Measurements from ENCODE around the gene CUX1.

The CUX1 gene

DNA sequence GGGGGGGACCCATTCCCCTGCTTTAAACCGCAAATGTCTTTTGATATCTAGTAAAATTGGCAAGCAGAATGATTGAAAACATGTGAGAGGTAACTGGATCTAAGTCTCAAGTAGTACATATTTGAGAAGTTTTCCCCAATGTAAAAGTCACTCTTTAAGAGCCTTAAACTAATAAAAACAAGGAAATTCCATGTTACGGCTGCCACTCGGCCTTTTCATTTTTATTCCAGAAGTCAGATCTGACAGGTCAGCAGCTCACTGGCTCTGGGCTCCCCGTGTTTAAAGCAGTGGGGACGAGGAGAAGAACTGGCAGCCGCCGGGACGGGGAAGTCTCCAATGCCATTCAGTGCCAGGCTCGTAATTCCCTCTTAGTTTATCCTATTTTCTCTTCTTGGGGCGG is 80.7 kb downstream of the CUX1 start:
- no peak for DNase-seq

DNA sequence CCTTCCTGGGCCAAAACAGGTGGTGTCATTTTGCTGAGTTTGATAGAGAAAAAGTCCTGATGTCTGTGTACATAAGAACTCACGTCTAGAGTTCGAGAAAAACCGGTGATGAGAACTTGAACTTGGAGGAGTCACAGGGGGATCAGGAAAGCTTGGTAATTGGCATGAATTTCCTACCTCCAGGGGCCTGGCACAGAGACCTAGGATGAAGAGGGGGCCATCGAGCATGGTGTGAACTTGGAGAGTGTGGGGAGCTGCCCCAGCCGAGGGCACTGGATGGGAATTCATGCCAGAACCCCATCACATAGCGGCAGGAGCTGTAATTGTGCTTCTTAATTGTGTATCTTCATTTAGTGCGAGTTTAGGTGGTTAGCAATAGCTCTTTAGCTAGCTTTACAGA is 82.2 kb downstream of the CUX1 start:
- DNase-seq, result no peak

DNA sequence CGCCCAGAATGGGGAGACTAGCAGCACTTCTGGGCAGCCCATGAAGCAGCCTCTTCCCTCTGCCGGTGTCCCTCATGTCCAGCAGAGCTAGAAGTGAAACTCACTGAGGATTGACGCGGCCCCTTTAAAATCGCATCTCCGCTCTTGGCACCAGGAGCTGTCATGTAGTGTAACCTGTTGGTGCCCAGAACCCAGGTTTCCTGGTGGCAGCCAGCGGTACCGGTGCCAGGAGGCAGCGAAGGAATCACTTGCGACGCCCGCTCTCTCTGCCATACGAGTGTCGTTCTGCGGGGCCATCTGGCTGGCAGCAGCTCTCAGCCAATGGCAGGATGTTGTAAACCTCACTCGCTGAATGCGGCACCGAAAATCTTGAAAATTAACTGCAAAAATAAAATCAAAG is 82.7 kb downstream of the CUX1 start:
- DNase-seq, result no peak

DNA sequence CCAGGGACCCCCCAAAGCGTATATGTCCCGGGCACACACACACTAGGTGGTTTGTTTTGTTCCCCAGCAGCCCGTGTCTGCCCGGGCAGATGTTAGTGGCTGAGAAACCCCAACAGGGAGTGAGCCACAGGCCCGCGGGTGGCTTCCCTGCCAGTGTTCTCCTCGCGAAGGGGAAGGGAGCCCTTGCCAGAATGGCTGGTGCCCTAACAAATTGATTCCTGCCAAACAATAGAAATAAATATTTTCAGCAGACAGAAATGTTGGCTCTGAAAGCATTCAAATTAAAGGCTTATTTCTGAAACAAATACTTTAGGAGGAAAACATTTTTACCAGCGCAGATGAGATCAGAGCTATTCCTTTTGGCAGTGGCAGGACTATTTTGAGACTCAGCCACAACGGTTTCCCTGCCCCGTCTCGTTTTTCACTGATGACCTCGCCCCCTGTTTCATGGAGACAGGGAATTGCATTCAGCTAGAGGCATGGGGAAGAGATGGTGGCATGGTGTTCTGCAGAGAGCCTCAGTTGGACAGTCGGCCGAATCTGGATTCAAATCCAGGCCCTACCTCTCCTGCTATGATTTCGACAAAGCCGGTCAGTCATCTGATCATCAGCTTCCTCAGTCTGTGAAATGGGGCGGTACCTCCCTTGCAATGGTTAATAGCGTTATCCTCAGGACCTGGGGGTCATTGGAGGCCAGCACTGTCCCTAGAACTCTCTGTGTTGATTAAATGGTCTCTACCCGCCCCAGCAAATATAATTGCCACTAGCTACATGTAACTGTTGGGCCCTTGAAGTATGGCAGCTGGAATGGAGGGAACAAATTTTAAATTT is 84.5 kb downstream of the CUX1 start:
- DNase-seq, result no peak

GRCh38 chr7:101902680-101903514 is 85.5 kb downstream of the CUX1 start:
- no peak for DNase-seq

- DNase-seq, result no peak
Measured at GRCh38 chr7:101903515-101903868, 86.1 kb downstream of the CUX1 start.

DNA sequence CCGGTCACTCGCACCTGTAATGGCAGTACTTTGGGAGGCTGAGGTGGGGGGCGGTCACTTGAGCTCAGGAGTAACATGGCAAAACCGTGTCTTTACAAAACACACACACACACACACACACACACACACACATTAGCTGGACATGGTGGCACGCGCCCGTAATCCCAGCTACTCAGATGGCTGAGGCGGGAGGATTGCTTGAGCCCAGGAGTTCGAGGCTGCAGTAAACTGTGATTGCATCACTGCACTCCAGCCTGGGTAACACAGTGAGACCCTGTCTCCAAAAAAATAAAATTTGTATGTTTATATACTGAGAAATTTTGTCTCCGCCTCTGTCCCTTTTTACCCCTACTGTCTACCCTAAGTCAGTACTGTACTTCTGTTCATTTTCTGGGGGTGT is 86.6 kb downstream of the CUX1 start:
- DNase-seq, result no peak

GRCh38 chr7:101905203-101905865 is 87.9 kb downstream of the CUX1 start:
- no peak for DNase-seq

DNA sequence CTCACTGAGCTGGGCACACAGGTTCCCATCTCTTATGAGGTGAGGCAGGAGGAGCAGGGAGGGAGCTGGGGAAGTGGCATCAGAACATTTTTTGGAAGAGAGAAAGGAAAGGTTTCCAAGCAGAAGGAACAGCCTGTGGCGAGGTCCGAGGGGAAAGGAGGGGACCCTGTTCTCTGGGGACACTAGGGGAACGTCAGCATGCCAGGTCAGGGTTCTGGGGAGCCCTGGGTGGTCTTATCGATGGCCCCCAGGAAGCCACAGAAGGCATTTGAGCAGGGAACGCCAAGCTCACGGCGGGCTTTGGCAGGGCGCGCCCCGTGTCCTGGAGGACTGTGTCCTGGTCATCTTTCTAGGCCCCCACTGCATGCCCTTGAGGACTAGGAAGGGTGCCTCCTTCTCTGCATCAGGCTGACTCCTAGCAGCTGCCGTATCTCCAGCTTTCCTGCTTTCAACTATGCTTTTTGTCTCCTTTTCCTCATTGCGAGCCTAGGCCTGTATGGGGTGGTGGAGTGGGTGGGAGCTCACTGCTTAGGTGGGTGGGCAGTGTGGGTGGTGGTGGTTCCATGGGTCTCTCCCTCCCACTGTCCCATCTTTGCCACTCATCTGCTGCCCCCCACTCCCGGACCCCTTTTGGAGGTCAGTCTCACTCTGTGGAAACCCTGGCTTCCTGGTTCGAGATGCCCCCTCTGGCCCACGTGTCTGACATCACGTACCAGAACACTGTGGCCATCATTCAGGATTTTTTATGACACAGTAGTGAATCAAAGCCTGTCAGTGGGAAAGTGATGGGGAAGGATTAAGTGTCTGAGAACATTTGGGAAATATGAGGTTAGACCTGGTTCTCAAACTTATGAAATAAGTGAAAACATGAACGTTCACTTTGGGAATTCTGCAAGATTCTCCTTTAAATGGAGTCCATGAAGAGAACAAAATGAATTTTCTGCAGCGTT is 89.1 kb downstream of the CUX1 start:
- DNase-seq, result no peak

- no peak for DNase-seq
Measured at GRCh38 chr7:101910991-101911799, 93.8 kb downstream of the CUX1 start.

DNA sequence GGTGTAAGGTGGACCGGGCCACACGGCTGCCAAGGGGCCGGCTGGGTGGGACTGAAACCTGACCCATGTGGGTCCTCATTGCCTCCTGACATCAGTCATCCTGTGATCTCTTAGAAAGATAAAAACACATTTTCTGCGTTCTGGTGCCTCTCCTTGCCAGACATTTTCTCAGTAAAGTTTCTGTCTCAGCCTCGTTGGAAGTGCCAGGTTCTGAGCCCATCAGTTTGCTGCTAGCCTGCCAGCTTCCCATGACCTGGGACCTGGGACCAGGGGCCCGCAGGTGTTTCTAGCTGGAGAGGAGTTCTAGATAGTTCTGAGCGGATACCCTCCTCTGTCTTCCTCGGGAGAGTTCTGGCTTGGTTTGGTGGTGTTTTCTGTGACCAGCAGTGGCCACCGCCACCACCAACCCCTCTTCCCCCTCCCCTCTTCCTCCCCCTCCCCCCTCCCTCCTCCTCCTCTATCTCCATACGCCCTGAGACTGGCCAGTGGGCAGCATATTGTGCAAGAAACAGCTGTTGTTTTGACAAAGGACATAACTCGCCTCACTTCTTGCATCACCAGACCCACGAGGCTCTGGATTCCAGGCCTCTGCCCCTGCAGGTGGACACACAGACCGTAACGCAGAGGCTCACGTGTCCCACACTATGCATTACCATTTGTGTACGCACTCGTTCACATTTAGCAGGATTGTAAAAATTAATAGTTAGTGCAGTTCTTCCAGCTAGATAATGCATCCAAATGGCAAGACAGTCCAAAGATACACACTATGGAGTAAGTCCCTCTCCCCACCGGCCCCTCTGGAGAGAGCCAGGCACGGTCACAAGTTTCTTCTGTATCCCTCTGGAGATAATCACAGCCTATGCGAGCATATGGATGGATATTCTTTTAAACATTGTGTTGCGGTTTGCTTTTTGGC is 94.6 kb downstream of the CUX1 start:
- no peak for DNase-seq

DNA sequence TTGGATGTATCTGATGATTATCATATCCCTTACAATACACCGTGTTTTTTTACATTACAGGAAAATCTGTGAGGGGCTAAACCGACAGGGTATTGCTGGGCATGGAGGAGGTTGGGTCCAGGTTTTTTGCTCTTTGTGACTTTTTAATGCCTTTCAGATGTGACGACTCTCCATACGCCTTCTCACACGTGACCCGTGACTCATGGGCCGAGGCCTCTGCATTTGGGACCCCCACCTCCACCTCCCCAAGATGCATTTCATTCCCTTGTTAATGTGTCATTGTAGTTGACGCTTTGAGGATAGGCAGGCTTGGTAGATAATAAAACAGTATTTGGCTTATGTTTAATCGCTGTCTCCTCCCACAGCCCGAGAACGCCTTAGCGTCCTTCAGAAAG is 95.3 kb downstream of the CUX1 start:
- no peak for DNase-seq

DNA sequence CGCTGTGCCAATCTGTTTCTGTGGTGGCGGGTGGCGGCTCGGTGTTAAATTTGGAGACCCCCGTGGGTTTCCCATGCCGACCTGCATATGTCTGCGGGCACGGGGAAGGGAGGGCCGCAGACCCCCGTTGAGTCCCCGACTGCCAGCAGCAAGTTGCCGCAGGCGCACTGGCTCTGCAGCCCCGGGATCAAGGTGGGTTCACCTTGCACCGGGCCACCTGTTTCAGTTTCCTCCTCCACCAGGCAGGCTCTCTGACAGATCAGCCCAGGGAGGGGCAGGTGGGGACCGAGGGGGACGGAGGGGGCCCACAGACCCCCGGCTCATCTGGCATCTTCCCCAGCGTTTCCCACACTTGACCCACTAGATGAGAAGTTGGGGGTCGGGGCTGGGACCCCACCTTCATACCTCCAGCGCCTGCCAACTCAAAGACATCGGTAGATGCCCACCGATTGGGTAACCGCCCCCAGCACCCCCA is 95.9 kb downstream of the CUX1 start:
- DNase-seq, result no peak

GRCh38 chr7:101913851-101914250 is 96.4 kb downstream of the CUX1 start:
- DNase-seq, result no peak

GRCh38 chr7:101915000-101915399 is 97.6 kb downstream of the CUX1 start:
- no peak for DNase-seq

DNA sequence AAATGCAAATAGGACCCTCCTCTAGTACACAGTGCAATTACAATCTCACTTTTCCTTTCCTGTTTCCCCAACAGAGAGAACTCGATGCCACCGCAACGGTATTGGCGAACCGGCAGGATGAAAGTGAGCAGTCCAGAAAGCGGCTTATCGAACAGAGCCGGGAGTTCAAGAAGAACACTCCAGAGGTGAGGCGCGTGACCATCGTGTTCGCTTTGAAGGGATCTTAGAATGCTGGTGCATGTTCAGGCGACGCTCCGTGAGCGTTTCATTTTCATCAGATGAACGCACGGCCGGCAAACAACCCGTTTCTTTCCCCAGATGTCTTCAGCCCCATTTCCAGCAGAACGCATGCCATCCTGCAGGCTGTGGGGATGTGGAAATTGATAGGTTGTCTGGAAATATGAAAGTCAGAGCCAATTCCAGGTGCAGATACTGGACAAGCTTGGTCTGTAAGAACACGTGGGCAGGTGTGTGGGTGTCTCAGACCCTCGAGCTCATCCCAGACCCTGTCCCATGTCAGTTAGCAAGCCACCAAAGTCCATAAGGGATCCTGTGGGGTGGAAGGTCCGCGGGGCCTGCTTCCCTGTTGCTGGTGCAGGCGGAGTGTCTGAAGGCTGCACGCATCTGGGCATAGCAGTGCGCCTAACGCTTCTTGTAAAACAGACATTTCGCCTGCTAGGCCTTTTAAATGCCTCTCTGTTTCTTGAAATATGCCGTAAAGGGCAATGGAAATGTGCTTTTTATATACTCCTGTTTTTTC is 98.8 kb downstream of the CUX1 start:
- DNase-seq, result no peak

DNA sequence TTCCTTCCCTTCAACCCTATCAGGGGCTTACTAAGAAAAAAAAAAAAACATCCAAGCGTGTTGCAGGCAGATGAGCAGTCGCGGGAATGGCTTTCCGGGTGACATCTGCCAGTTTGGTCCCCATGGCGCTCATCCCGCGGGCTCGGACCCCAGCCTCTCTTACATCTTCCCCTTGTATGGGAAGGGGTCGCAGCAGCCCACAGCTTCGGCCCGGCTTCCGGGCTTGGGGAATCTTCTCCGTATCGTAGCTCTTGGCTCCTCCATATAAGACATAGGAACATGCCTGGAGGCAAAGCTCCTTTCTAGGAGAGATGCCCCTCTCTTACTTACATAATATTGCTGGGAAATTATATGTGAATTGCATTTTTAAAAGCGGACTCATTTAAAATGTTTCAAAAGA is 99.5 kb downstream of the CUX1 start:
- no peak for DNase-seq

DNA sequence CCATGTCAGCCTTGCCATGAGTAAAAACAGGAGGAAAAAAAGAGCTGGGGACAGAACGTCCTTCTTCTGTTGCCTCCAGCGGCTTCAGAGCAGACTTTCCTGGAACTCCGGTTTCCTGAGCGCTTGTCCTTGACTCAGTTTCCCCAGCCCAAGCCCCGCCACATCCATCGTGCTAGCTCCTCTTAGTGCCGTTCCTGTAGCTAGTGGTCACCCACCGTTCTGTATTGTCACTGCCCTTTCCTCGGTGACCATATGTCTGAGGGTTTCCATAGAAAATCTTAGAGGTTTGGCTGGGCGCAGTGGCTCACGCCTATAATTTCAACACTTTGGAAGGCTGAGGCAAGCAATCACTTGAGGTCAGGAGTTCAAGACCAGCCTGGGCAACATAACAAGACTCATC is 100.1 kb downstream of the CUX1 start:
- no peak for DNase-seq

DNA sequence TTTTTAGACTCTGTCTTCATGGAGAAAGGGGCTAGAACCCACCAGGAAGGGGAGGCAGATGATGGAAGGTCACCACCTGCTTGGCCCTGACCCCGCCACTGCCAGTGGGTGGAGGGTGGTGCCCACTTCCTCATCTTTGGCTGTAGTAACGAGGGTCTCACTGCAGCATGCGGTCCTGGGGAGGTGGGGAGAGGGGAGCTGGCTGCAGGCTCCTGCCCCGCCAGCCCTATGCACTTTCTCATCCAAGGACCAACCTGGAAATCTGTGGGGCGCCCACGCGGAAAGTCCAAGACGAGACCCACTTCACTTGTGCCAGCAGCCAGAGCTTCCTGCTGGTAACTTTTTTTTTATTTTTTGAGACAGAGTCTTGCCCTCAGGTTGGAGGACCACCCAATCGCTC is 101.0 kb downstream of the CUX1 start:
- no peak for DNase-seq
